H1 (cell line): ENCODE data around the gene CHD1L. TPM values are rescaled to one million over a fixed set of nuclear protein-coding genes. Genes with fewer than 3 reads are reported as not detected.

Experiments
- ASH2L ChIP-seq: fragments of 200-600, 300-600 bp; sonication (generic); IDR thresholded peaks from one replicate; pipeline ENCODE4 v1.7.1; 2017; ENCODE audit warnings: low read length
- ATF3 ChIP-seq: IDR thresholded peaks from 2 replicates; pipeline ENCODE4 v1.6.1; 2011; ENCODE audit warnings: low read depth, mild to moderate bottlenecking, low read length; ENCODE audit not compliant: insufficient read depth
- CHD7 ChIP-seq: fragments of 300-600 bp; sonication (generic); IDR thresholded peaks from 2 replicates; pipeline ENCODE4 v1.7.1; 2012; ENCODE audit warnings: low read length, moderate library complexity, mild to moderate bottlenecking, inconsistent platforms; ENCODE audit not compliant: insufficient replicate concordance
- E2F6 ChIP-seq: IDR thresholded peaks from 2 replicates; pipeline ENCODE4 v1.6.1; 2012; ENCODE audit warnings: inconsistent platforms
- HDAC6 ChIP-seq: IDR thresholded peaks from one replicate; pipeline ENCODE4 v1.7.1; 2012; ENCODE audit warnings: low read depth, mild to moderate bottlenecking, inconsistent platforms, low read length, moderate library complexity
- JUND ChIP-seq: IDR thresholded peaks from 2 replicates; pipeline ENCODE4 v1.6.1; 2011; ENCODE audit warnings: mild to moderate bottlenecking, improper control_type of control experiment, low read length
- SIN3A ChIP-seq, 2 experiments: IDR thresholded peaks in 1 of 2; conservative IDR thresholded peaks in 1 of 2; 2 replicates each; pipeline ENCODE4 v1.6.1; 2011 to 2012; ENCODE audit warnings: low read length in 2 of 2, improper control_type of control experiment in 1 of 2, low read depth in 1 of 2, mild to moderate bottlenecking in 1 of 2
- SP1 ChIP-seq: IDR thresholded peaks from 2 replicates; pipeline ENCODE4 v1.6.1; 2011; ENCODE audit warnings: low read depth, low read length
- SP2 ChIP-seq: IDR thresholded peaks from 2 replicates; pipeline ENCODE4 v1.6.1; 2012; ENCODE audit warnings: mild to moderate bottlenecking, low read length, inconsistent platforms
- TAF1 ChIP-seq: IDR thresholded peaks from 2 replicates; pipeline ENCODE4 v1.6.1; 2011; ENCODE audit warnings: mild to moderate bottlenecking, low read depth, low read length
- polyA plus RNA-seq, 7 experiments: library from polyadenylated mRNA; depleted of rRNA in 3 of 7; stranded (reverse) in 5 of 7; unstranded in 2 of 7; fragments of >200 nt in 5 of 7; fragments of 200-250 nt in 2 of 7; gene quantifications; 1 replicate in 5 of 7; 2 replicates in 1 of 7; 4 replicates in 1 of 7; pipeline versions ENCODE4 v1.2.1 to v1.2.3, GENCODE V29; 2011 to 2013; ENCODE audit warnings: missing spikeins in 2 of 7, mixed read lengths in 2 of 7
- total RNA-seq: library from RNA; stranded (reverse); fragmentation: NEBNext Ultra II Directional; extraction: Animal tissue kit (Norgen Biotek cat#: 25700); gene quantifications from 2 replicates; pipeline ENCODE4 v1.2.1, GENCODE V29; 2021

Gene CHD1L
- total and polyA plus RNA-seq, 2 of the 8 experiments (the other 6 are each of a cell fraction or from before 2014, with no cell fraction given): 20.2 to 51.2 TPM

DNA sequence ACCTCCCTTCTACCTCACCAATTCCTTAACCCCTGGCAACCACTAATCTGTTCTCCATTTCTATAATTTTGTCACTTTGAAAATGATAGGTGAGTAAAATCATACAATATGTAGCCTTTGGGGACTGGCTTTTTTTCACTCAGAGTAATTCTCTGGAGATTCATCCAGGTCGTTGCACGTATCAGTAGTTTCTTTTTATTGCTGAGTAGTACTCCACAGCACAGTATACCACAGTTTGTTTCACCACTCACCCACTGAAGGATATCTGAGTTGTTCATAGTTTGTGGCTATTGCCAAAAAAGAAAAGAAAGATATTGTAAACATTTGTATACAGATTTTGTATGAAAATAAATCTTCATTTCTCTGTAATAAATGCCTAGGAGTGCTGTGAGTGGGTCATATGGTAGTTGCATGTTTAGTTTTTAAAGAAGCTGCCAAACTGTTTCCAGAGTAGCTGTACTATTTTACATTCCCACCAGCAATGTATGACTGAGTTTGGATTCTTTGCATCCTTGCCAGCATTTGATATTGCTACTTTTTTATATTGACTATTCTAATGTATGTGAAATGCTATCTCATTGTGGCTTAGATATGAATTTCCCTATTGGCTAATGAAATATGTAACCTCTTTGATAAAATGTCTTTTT is 3.7 kb downstream of the CHD1L start (continued):
- TF ChIP-seq SP2 (no peak), TAF1 (no peak), JUND (no peak), CHD7 (no peak), E2F6 (no peak), HDAC6 (no peak), ASH2L (no peak), SIN3A (conservative IDR thresholded peaks at IDR 0.05 in 1 of 2, IDR thresholded peaks at IDR 0.05 in 1 of 2; ENCODE audit: low read depth in 1 of 2, low read length in 2 of 2) (no peak), ATF3 (no peak), SP1 (no peak)
